Raji (cell line): ENCODE results near the gene TPP2.

ENCODE experiments used
- POLR2A ChIP-seq: IDR thresholded peaks from 2 replicates; pipeline ENCODE4 v1.6.1; 2011; ENCODE audit warnings: low read depth, low read length, control low read depth; ENCODE audit not compliant: insufficient read depth

TPP2 gene

GRCh38 chr13:102584434-102584833 is 12.4 kb upstream of the TPP2 start:
- TF ChIP-seq POLR2A = no peak

- TF ChIP-seq POLR2A = no peak
Observed at GRCh38 chr13:102586615-102587014, 10.2 kb upstream of the TPP2 start.

- no peak for TF ChIP-seq POLR2A
Observed at GRCh38 chr13:102587916-102588315, 8.9 kb upstream of the TPP2 start.

GRCh38 chr13:102589301-102589822 is 7.4 kb upstream of the TPP2 start:
- TF ChIP-seq POLR2A = no peak

GRCh38 chr13:102591988-102592781 is 4.6 kb upstream of the TPP2 start:
- no peak for TF ChIP-seq POLR2A

GRCh38 chr13:102593466-102593865 is 3.3 kb upstream of the TPP2 start:
- no peak for TF ChIP-seq POLR2A

GRCh38 chr13:102597029-102597961 is 509 bp downstream of the TPP2 start:
- TF ChIP-seq POLR2A = no peak

- no peak for TF ChIP-seq POLR2A
Observed at GRCh38 chr13:102598061-102598460, 1.3 kb downstream of the TPP2 start.

GRCh38 chr13:102599426-102600012 is 2.7 kb downstream of the TPP2 start:
- no peak for TF ChIP-seq POLR2A

- TF ChIP-seq POLR2A = no peak
Observed at GRCh38 chr13:102606537-102607309, 9.9 kb downstream of the TPP2 start.

GRCh38 chr13:102608974-102609373 is 12.2 kb downstream of the TPP2 start:
- TF ChIP-seq POLR2A = no peak

GRCh38 chr13:102609696-102610095 is 12.9 kb downstream of the TPP2 start:
- no peak for TF ChIP-seq POLR2A

GRCh38 chr13:102610296-102610895 is 13.6 kb downstream of the TPP2 start:
- no peak for TF ChIP-seq POLR2A

GRCh38 chr13:102617697-102618350 is 21.0 kb downstream of the TPP2 start:
- TF ChIP-seq POLR2A = no peak

GRCh38 chr13:102620516-102620915 is 23.7 kb downstream of the TPP2 start:
- no peak for TF ChIP-seq POLR2A
